Ascending aorta (tissue), 2 donors: ENCODE results near the gene CAMTA1. TPM values are rescaled to one million over a fixed set of nuclear protein-coding genes. Genes with fewer than 3 reads are reported as not detected.

Source experiments
- DNase-seq, 2 donors: peaks; one replicate each; pipeline ENCODE4 v3.0.0-alpha.2; 2019; ENCODE audit warnings: low spot score in 2 of 2
- H3K27ac ChIP-seq, 2 donors: fragments of 200-600 bp; sonication (generic); one replicate each; pipeline ENCODE4 v1.5.1; 2016 to 2017; ENCODE audit warnings: mild to moderate bottlenecking in 1 of 2
- H3K27me3 ChIP-seq: fragments of 200-600 bp; sonication (generic); one replicate; pipeline ENCODE4 v1.5.1; 2017
- H3K36me3 ChIP-seq, 2 donors: fragments of 200-600 bp; sonication (generic); one replicate each; pipeline ENCODE4 v1.5.1; 2016
- H3K4me1 ChIP-seq, 2 donors: fragments of 200-600 bp; sonication (generic); one replicate each; pipeline ENCODE4 v1.5.1; 2016 to 2017; ENCODE audit warnings: mild to moderate bottlenecking in 1 of 2
- H3K4me3 ChIP-seq, 2 donors: fragments of 200-600 bp; sonication (generic); one replicate each; pipeline ENCODE4 v1.5.1; 2016 to 2017; ENCODE audit warnings: mild to moderate bottlenecking in 1 of 2
- H3K9me3 ChIP-seq, 2 donors: fragments of 200-600 bp; sonication (generic); one replicate each; pipeline ENCODE4 v1.5.1; 2016
- CTCF ChIP-seq, 3 experiments: fragments of 200-600 bp in 2 of 3; fragments of 450-650 bp in 1 of 3; sonication (generic) in 2 of 3; IDR thresholded peaks; one replicate each; pipeline ENCODE4 v1.5.1; 2016 to 2019; ENCODE audit warnings: antibody characterized with exemption in 3 of 3, mild to moderate bottlenecking in 1 of 3, moderate library complexity in 1 of 3
- intact Hi-C: fragments of 100-400 bp; cut with DNase I; formaldehyde crosslinking; loops from one replicate; pipeline ENCODE4 v1.15.1; 2023
- total RNA-seq: library from RNA; depleted of rRNA; stranded (reverse); fragments of >200 nt; gene quantifications from one replicate; pipeline ENCODE4 v1.1.0, GENCODE V29; 2016

Gene CAMTA1
- total RNA-seq, 1 donor from 2014 or later = 53.3 TPM

GRCh38 chr1:7097938-7098592 lies 312.8 kb downstream of the CAMTA1 start:
- H3K9me3 ChIP-seq = no peaks in the 10 kb centered on the region
- H3K27me3 ChIP-seq = no peaks in the 10 kb centered on the region
- H3K4me1 ChIP-seq = no peaks in the 10 kb centered on the region
- H3K4me3 ChIP-seq = no peak overlapping the region
- no peaks in the 10 kb centered on the region for H3K36me3 ChIP-seq
- H3K27ac ChIP-seq = no peak overlapping the region
- no peak for DNase-seq
- TF ChIP-seq CTCF (IDR thresholded peaks at IDR 0.05) = no peak
- intact Hi-C loops = no loop called here

GRCh38 chr1:7098641-7099040 lies 313.4 kb downstream of the CAMTA1 start:
- Histone ChIP-seq H3K4me3 (no peak overlapping the region), H3K9me3 (no peaks in the 10 kb centered on the region), H3K36me3 (no peaks in the 10 kb centered on the region), H3K4me1 (no peaks in the 10 kb centered on the region), H3K27ac (no peak overlapping the region), H3K27me3 (no peaks in the 10 kb centered on the region)
- no peak for TF ChIP-seq CTCF (IDR thresholded peaks at IDR 0.05)
- intact Hi-C loops = no loop called here
- no peak for DNase-seq

GRCh38 chr1:7100479-7100878 lies 315.2 kb downstream of the CAMTA1 start:
- Histone ChIP-seq H3K27ac (no peak overlapping the region), H3K27me3 (no peaks in the 10 kb centered on the region), H3K36me3 (no peaks in the 10 kb centered on the region), H3K4me1 (no peaks in the 10 kb centered on the region), H3K9me3 (no peaks in the 10 kb centered on the region), H3K4me3 (no peak overlapping the region)
- intact Hi-C loops = no loop called here
- TF ChIP-seq CTCF (IDR thresholded peaks at IDR 0.05) = no peak
- DNase-seq = no peak

GRCh38 chr1:7101187-7101586 lies 315.9 kb downstream of the CAMTA1 start:
- Histone ChIP-seq H3K27me3 (no peaks in the 10 kb centered on the region), H3K4me1 (no peaks in the 10 kb centered on the region), H3K9me3 (no peaks in the 10 kb centered on the region), H3K36me3 (no peaks in the 10 kb centered on the region), H3K4me3 (no peak overlapping the region), H3K27ac (no peak overlapping the region)
- no peak for DNase-seq
- intact Hi-C loops = no loop called here
- no peak for TF ChIP-seq CTCF (IDR thresholded peaks at IDR 0.05)

GRCh38 chr1:7103361-7103782 lies 318.1 kb downstream of the CAMTA1 start:
- intact Hi-C loops = no loop called here
- no peaks in the 10 kb centered on the region for H3K27me3 ChIP-seq
- no peak overlapping the region for H3K4me3 ChIP-seq
- no peak for TF ChIP-seq CTCF (IDR thresholded peaks at IDR 0.05)
- H3K36me3 ChIP-seq = no peaks in the 10 kb centered on the region
- no peak overlapping the region for H3K27ac ChIP-seq
- no peak for DNase-seq
- no peaks in the 10 kb centered on the region for H3K9me3 ChIP-seq
- no peaks in the 10 kb centered on the region for H3K4me1 ChIP-seq

GRCh38 chr1:7103874-7104273 lies 318.6 kb downstream of the CAMTA1 start:
- intact Hi-C loops = no loop called here
- no peak for TF ChIP-seq CTCF (IDR thresholded peaks at IDR 0.05)
- H3K4me3 ChIP-seq = no peak overlapping the region
- H3K36me3 ChIP-seq = no peaks in the 10 kb centered on the region
- no peaks in the 10 kb centered on the region for H3K27me3 ChIP-seq
- no peaks in the 10 kb centered on the region for H3K9me3 ChIP-seq
- no peaks in the 10 kb centered on the region for H3K4me1 ChIP-seq
- DNase-seq = no peak
- H3K27ac ChIP-seq = no peak overlapping the region
